Measurements from ENCODE around the gene LIMK1.

GRCh38 chr7:74093671-74094223 is 10.1 kb downstream of the LIMK1 start:
- no peak for TF ChIP-seq CTCF (IDR thresholded peaks at IDR 0.05)
- TF ChIP-seq POLR2A (IDR thresholded peaks at IDR 0.05): no peak
